GM11168 (cell line): ENCODE data around the gene KDM2B.

ENCODE experiments used
- in situ Hi-C: fragments of 300-500 bp; cut with MboI; formaldehyde crosslinking; loops from one replicate; pipeline ENCODE4 v1.12.0; 2022; ENCODE audit warnings: low sequenced_read_pairs; ENCODE audit not compliant: unreplicated experiment

Gene KDM2B

DNA sequence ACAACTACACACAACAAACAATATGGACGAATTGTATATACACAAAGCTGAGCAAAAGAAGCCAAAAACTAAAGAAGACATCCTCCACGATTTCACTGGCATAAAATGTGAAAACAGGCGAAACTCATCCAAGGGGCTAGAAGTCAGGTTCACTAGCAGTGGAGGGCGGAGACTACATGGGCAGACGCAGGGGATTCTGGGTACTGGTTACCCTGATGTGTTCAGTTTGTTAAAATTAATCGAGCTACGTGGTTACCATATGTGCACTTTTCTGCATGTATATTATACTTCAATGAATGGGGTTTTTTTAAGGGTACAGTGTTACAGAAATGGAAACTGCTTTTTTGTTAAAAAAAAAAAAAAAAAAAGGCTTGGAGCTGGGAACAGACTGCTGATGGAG is 12.3 kb downstream of the KDM2B start:
- in situ Hi-C loops: no loop called here

DNA sequence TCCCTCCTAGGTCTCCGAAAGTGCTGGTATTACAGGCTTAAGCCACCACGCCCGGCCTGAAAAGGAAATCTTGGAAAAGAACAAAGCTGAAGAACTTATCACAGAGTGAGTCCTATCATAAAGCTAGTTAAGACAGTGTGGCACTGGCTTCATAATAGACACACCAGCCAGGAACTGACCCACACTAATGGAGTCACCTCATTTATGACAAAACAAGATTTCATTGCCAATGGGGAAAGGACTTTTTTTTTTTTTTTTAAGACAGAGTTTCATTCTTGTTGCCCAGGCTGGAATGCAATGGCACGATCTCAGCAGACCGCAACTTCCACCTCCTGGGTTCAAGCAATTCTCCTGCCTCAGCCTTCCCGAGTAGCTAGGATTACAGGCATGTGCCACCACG is 15.7 kb downstream of the KDM2B start:
- in situ Hi-C loops: no loop called here

DNA sequence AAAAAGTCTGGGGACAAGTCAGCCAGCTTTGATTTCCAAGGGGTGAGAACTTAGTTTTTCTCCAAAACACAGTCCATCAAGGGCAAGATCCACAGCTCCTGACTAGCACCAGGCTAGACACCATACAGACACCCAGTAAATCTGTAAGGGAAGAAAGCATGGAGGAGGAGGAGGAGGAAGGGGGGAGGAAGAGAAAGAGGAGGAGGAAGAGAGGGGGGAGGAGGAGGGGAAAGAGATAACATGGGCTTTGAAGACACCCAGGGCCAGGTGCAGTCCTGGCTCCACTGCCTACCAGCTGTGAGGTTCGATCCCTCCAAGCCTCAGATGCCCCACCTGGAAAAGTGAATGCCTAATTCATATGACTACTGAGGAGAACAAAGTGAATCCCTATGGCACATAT is 18.3 kb downstream of the KDM2B start:
- in situ Hi-C loops: no loop called here

DNA sequence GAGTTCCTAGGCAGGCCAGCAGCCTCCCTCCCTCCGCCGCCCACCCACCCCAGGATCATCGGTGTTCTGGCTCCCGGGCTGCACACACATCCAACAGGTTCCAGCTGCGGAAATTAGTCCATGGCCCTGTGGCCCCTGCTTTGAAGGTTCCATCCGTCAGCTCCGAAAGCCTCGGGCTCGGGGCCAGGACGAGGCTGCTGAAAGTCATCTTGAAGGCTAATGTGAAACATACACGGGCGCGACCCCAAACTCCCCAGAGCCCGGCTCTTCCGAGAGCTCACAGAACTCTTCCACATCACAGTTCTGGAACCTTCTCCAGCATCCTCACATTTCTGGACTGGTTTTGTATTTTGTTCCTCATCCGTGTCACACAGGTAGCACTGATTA is 19.8 kb downstream of the KDM2B start:
- in situ Hi-C loops: no loop called here

DNA sequence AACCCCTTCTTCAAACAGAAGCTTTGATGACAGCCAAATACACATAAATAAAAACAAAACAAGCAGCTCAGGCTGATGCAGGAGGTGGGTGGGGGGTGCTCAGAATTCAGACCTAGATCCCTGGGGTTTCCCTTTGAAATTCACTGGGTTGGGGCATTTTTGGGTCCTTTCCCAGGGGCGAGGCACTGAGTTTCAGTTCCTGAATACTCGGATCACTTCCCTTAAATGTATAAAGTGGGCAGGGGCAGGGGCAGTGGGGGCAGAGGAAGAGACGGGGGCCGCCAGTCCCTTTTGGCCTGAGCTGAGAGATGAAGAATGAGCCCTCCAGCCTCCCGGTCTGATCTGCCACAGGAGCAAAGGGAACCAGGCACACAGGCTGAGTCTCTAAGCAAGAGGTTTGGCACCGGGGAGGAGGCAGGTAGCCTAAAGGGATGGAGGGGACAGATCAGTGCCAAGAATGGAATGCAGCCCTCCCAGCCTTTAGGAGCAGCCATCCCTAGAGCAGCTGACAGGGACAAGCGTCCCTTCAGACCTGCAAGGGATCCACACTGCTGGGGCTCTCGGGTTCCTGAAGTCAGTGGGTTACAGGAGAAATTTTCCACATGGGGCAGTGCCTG is 20.3 kb downstream of the KDM2B start:
- in situ Hi-C loops: no loop called here

DNA sequence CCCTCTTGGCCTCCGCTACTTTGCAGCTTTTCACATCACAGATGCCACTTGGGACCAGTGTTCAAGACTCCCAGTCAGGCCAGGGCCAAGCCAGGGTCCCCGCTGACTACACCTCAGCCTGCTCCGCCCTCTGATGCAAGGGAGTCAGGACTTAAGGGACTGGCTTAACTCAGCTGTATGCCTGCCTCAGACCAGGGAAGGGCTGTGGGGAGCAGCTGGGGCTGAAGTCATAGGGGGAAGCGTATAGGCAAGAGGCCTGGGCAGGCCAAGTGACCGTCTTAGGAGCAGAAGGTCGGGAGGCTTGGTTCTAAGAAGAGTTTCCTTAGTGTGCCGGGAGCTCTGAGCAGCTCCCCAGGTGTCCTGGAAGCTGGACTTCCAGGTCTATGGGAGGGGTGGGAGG is 21.9 kb downstream of the KDM2B start:
- in situ Hi-C loops: no loop called here

DNA sequence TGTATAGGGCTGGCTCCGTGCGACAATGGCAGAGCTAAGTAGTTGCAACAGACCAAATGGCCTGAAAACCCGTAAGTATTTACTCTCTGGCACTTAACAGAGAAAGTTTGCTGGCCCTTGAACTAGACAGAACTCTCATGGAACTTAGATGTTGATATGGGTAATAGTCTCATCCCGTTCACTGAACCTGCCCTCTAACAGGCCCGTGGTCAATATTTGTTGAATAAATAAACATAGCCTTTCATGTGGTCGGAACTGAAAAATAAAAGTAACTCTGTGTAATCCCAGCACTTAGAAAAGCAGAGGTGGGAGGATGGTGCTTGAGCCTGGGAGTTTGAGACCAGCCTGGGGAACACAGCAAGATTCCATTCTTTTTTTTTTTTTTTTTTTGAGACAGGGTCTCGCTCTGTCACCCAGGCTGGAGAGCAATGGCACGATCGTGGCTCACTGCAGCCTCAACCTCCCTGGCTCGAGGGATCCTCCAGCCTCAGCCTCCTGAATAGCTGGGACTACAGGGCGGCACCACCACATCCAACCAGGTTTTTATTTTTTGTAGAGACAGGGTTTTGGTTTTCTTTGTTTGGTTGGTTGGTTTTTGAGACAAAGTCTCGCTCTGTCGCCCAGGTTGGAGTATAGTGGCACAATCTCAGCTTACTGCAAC is 29.7 kb downstream of the KDM2B start:
- in situ Hi-C loops: no loop called here

DNA sequence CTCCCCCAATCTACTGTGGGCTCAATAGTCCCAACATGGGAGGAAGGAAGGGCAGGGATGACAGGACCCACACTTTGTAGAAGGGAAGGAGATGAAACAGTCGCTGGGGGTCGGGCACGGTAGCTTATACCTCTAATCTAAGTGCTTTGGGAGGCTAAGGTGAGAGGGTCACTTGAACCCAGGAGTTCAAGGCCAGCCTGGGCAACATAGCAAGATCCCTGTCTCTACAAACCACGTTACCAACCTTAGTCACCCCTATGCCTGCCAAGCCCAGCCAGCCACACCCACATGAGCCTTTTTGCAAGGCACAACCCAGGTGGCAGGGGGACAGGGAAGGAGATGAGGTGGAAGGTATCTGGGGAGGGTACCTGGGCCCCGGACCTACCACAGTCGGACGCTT is 31.7 kb downstream of the KDM2B start:
- in situ Hi-C loops: no loop called here

DNA sequence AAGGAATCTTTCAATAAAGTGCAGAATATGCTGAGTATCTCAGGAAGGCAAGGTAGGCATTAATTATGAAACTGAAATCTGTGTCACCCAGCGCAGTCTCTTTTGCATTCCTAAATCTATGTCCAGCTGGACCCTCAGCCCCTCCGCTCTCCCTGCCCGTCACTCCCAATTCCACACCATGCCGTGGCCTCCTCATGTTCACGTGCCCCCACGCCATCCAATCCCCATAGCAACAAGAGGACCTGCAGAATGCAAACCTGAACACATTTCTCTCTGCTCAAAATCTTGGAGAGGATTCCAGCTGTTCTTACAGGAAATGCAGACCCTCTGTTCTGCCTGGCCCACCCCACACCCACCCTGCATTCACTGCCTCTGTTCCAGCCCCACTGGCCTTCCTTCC is 35.3 kb downstream of the KDM2B start:
- in situ Hi-C loops: no loop called here

DNA sequence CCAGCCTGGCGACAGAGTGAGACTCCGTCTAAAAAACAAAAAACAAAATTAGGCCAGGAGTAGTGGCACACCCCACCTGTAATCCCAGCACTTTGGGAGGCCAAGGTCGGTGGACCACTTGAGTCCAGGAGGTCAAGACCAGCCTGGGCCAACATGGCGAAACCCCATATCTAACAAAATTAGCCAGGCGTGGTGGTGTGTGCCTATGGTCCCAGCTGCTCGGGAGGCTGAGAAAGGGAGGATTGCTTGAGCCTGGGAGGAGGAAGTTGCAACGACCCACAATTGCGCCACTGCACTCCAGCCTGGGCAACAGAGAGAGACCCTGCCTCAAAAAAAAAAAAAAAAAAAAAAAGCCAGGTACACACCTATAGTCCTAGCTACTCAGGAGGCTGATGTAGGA is 37.0 kb downstream of the KDM2B start:
- in situ Hi-C loops: no loop called here

DNA sequence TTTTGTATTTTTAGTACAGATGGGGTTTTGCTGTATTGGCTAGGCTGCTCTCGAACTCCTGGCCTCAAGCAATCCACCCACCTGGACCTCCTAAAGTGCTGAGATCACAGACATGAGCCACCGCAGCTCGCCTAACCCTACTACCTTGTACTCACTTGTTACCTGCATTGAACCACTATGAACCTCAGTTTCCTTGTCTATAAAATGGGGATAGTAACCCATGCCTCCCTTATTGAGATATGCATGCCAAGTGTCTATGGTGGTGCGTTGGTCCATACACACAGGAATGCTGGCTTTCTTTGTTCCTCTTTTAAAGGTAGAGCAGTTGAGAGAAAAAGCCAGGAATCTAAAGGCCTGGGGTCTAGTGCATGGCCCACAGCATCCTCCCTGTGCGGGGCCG is 40.9 kb downstream of the KDM2B start:
- in situ Hi-C loops: no loop called here

DNA sequence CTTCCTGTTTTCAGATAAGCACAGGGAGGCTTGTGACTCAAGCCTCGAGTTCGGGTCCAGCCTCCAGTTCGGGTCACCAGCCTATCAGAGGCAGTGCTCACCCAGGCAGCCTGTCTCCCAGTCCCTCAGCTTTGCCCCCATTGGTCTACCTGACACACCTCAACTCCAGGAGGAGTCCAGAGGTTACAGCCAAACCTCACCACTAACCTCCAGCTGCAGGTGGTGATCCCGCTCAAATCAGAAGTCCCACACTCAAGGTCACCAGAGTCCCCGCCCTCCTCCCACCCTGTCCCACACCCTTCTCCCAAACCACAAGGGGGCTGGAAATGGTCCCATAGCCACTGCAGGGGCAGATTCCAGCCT is 42.1 kb downstream of the KDM2B start:
- in situ Hi-C loops: no loop called here

DNA sequence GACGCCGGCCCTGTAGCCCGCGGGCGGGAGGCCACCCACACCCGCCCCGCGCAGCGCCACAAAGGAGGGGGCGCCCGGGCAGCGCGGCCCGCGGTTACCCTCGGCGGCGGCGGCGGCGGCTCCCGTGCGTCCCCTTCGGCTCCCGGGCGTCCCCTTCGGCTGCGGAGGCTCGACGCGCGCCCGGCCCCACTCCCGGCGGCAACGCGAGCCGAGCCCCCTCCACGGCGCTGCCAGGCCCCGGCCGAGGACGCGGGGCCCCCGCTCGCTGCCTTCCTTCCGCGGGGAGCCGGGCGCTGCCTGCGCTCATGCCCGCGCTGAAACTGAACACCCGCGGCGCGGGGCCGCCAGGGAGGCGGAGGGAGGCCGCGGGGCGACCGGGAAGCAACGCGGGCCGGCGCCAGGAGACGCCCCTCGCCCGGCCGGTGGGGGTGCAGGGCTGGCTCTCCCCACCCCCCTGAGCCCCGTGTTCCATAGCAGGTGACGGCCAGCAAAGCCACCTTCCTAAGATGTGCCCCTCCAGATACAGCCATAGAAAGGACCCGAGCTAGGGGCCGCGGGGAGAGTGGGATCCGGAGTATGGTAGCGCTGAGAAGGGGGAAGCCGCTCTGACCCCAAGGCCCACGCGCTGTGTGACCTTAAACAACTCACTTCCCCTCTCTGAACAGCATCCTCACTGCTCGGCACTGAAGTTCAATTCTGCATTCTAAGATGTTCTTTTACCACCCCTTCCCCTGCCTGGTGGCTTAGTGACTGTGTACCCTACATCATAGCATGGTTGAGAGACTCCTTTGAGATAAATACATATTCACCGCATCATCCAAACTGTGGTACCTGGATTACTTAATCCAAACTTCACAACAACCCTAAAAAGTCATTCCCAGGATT is 42.8 kb downstream of the KDM2B start:
- in situ Hi-C loops: no loop called here

DNA sequence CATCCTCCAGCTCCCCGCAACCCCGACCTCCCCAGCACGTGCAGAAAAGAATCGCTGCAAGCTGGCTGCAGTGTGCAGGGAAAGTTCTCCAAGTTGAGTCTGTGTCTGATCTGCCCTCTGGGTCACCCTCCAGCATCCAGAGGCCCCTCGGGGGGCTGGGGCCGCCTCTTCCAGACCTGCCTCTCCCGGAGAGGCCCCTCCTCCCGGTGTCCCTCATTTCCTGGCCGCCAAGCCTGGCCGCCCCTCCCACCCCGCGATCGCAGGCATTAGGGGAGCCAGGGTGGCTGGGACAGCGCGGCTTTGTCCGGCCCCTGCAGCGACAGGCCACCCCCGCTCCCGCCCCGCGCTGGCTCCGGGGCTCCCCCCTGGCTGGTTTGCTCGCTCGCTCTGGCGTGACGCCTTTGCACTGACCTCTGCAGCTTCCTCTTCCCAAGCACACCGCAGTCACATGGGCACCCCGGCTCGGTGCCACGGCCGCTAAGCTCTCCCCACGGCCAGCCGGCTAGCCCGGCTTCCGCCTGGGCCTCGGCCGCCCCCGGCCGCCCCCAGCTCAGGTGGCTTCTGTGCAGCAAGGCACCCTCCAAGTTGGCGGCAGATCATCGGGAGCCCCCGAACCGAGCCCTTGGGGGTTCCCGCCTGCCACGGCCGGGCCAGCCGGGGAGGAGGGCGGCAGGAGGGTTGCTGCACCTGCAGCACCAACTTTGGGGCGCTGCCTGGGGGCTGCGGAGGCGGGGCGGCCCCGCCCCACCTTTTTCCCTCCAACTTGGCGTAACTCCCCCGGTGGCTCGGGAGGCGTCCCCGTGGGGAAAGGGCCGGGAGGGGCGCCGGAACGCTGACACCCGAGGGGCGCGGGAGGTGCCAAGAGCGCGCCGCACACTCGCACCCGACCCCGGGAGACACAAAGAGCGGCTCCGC is 43.7 kb downstream of the KDM2B start:
- in situ Hi-C loops: no loop called here

DNA sequence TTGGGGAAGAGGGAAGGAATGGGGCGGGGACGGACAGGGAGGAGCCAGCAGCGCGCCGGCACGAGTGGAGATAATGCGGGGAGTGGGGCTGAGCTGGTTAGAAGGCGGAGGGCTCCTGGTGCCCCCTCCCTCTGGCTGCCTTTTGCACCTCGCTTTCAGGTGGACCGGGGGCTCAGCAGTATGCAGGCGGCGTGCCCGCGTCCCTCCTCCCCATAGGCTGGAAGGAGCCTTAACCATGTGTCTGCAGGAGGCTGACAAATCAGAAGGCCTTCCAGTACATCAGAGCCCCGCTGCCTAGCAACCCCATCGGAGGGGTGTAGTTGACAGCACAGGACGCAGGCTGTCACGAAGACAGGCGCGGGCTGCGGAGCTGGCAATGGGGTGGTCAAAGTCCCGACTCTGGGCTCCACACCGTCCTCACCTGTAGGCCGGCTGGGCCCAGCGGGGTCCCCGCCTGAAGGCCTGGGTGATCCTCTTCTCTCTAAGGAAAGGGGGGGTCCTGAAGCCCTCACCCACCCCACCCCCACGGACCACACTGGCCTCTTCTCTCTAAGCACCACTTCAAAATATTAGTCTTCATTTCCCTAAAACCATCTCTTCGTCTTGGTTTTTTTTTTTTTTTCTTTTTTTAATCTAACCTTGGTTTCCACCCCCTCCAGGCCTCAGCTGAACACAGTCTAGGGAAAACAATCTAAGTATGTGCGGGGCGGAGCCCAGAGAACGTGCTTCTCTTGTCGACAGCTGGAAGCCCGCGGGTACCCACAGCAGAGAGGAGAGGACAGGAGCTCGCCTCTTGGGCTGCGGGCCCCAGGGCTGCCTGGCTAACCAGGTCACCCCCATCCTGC is 44.5 kb downstream of the KDM2B start:
- in situ Hi-C loops: no loop called here

DNA sequence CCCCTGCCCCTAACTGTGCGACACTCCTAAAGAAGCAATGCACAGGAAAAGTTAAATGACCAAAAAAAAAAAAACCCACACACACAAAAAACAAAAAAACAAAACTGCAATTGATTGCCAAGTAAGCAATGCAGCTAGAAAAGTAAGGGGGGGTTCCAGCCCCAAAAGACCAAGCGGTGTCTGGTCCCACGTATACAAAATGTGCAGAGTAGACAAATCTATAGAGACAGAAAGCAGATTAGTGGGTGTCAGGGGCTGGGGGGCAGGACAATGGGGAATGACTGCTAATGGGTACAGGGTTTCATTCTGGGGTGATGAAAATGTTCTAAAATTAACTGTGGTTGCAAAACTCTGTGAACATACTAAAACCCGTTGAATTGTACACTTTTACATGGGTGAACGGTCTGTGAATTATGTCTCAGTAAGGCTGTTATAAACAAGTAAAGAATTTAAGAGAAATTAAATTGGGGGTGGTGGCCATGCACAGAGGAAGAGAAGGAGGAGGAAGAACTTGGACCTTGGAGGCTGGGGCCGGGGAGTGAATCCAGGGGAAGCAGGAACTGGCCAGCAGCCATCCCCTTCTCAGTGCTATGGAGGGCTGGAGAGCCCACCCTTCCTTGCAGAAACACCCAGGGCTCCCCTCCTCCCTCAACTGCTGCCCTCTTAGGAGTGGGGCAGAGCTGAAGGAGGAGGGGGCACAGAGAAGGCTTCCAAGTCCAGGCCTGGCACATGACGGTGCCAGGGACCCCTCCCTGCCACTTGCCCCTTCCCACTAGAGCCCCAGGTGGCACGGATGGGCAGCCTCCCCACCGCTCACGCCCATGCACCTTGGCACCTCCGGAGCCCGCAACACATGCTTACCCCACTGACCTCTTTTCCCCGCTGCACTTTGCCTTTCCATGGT is 45.4 kb downstream of the KDM2B start:
- in situ Hi-C loops: no loop called here

DNA sequence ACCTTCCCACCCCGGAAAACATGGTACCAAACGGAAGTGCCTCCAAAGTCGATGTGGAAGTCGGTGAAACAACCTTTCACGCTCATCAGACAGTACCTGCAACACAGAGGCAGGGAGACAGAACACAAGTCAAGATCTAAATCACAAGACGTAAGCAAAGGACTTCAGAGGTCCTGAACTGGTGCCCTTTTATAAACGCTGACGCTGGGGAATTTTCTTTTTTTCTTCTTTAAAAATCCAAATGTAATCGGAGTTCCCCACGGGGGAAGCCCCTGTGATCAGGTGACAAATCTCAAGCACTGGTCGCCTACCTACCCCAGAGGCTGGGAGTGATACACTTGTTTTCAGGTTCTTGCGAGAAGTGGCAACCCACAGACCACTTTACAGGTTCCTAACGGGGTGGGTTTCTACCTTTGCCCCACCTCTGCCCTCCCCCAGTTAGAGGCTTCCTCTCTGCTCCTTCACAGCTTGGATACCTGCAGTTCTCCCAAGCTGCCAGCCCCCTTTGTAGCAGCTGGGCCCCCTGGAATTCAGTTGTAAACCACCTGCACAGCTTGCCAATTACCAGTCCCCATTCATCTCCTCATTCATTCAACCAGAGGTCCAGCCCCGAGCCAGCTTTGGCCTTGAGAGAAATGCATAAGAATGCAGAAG is 46.2 kb downstream of the KDM2B start:
- in situ Hi-C loops: no loop called here

DNA sequence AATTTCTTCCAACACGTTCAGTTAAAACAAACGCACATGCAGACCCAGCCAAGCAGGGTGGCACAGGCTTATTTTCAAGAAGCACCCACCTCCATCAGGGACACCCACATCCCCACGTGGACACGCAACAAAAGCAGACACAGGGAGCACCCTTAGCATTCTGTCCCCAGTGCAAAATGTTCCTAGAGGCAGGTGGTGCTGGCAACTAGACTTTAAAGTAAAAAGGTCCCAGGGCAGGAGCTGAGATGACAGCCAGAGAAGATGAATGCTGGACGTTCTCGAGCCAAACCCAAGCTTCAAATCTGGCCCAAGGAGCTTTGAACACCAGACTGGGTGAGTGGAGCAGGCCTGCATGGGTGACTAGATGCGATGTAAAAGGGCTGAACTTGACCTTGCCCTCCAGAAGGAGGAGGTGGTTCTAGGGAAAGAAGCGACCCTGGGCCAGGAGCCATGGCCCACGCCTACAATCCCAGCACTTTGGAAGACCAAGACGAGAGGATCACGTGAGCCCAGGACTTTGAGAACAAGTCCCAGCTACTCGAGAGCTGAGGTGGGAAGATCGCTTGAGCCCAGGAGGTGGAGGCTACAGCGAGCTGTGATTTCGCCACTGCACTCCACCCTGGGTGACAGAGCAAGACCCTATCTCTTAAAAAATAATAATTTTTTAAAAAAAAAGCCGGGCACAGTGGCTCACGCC is 47.3 kb downstream of the KDM2B start:
- in situ Hi-C loops: no loop called here
